Neutrophil (primary cell): ENCODE results near the gene RBM4B.

ENCODE experiments used
- H3K27ac ChIP-seq: fragments of 200-600 bp; sonication (generic); 2 replicates; pipeline ENCODE4 v1.5.1; 2016; ENCODE audit warnings: mild to moderate bottlenecking, moderate library complexity
- H3K27me3 ChIP-seq: fragments of 200-600 bp; sonication (generic); 2 replicates; pipeline ENCODE4 v1.6.0; 2016; ENCODE audit warnings: mild to moderate bottlenecking
- H3K36me3 ChIP-seq: fragments of 200-600 bp; sonication (generic); 2 replicates; pipeline ENCODE4 v1.5.1; 2017
- H3K4me1 ChIP-seq, 2 experiments: fragments of 200-600 bp in 1 of 2; sonication (generic) in 1 of 2; 1 replicate in 1 of 2; 2 replicates in 1 of 2; pipeline versions ENCODE4 v1.5.1 to v1.6.1; 2013 to 2016; ENCODE audit warnings: low read depth in 1 of 2, low read length in 1 of 2, mild to moderate bottlenecking in 1 of 2, moderate library complexity in 1 of 2; ENCODE audit not compliant: control insufficient read depth in 1 of 2, insufficient read depth in 1 of 2
- H3K4me3 ChIP-seq, 2 experiments: fragments of 200-600 bp in 1 of 2; sonication (generic) in 1 of 2; 1 replicate in 1 of 2; 2 replicates in 1 of 2; pipeline ENCODE4 v1.5.1; 2013 to 2016; ENCODE audit warnings: low read depth in 1 of 2, low read length in 1 of 2, mild to moderate bottlenecking in 1 of 2, moderate library complexity in 1 of 2
- H3K9me3 ChIP-seq: fragments of 200-600 bp; sonication (generic); 2 replicates; pipeline ENCODE4 v1.5.1; 2016
- TF ChIP-seq, protein P1 (sequence below): fragments of 200-600 bp; sonication (generic); IDR thresholded peaks from 2 replicates; pipeline ENCODE4 v1.5.1; 2016; ENCODE audit warnings: antibody characterized with exemption

The RBM4B gene

DNA sequence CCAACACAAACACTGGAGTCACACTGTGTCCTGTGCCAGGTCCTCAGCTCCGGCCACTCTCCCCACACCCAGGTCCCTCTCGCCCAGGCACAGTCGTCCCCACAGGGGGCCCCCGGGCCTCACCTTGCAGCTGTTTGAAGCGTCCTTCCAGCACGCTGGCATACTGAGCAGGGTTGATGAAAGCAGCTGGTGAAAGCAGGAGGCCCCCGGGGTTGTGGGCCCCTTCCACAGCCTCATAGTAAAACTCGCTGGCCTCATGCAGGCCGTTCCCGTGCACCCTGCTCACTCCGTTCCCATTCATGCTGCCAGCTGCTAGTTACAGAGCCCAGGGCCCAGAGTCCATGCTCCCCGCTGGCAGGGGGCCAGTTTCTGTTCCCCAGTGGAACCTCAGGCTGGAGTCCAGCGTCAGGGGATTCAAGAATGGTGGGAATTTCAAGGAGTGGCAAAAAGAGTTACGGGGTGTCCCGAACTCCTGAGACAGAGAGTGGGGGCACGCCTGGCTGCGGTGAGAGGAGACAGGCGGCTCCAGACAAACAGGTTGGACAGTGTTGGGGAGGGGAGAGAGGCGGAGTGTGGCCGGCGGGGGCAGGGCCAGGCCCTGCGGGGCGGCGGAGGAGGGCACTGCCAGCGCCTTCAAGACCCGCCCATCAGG is 40.8 kb upstream of the RBM4B start:
- H3K36me3 ChIP-seq: no peaks in the 10 kb centered on the region
- no peaks in the 10 kb centered on the region for H3K9me3 ChIP-seq
- TF ChIP-seq, protein P1, sequence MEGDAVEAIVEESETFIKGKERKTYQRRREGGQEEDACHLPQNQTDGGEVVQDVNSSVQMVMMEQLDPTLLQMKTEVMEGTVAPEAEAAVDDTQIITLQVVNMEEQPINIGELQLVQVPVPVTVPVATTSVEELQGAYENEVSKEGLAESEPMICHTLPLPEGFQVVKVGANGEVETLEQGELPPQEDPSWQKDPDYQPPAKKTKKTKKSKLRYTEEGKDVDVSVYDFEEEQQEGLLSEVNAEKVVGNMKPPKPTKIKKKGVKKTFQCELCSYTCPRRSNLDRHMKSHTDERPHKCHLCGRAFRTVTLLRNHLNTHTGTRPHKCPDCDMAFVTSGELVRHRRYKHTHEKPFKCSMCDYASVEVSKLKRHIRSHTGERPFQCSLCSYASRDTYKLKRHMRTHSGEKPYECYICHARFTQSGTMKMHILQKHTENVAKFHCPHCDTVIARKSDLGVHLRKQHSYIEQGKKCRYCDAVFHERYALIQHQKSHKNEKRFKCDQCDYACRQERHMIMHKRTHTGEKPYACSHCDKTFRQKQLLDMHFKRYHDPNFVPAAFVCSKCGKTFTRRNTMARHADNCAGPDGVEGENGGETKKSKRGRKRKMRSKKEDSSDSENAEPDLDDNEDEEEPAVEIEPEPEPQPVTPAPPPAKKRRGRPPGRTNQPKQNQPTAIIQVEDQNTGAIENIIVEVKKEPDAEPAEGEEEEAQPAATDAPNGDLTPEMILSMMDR: no peak
- H3K4me3 ChIP-seq: no peak overlapping the region
- H3K27me3 ChIP-seq: peaks cover 49% of the 10 kb centered on the region
- no peaks in the 10 kb centered on the region for H3K4me1 ChIP-seq
- H3K27ac ChIP-seq: no peak overlapping the region

DNA sequence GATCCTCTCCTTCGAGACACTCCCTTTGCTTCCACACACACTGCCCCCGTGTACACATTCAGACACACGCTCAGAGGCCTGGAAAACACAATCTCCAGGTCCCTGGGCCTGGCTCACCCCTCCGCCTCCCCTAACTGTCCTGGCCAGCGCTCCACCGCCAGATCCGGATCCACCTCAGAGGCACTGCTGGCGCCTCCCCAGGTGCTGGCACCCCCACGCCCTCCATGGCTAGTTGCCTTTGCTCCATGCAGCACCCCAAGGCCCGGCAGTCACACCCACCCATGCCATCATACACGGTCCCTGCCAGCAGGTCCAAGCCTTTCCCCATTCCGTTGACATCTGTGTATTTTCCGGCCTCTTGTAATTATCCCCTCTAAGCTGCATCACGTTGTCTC is 40.2 kb upstream of the RBM4B start:
- Histone ChIP-seq H3K9me3 (no peaks in the 10 kb centered on the region), H3K36me3 (no peaks in the 10 kb centered on the region), H3K4me1 (no peaks in the 10 kb centered on the region), H3K4me3 (no peak overlapping the region), H3K27me3 (peaks cover 47% of the 10 kb centered on the region), H3K27ac (no peak overlapping the region)
- TF ChIP-seq, protein P1: no peak

DNA sequence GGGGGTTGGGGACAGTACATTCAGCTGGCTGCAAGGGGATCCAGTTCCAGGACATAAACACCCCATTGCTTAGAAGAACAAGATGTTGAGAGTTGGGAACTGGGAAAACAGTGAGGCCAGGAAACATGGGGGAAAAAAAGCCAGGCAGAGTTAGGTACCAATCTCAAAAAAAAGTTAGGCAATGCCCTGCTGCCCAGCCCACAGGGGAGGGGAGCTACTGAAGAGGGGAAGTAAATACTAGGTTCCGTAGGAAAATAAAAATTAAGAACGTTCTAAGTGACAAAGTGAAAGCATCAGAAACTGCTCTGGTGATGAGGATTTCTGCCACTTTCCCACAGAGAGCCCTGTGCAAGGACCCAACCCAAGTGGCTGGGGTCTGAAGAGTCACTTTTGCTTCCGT is 39.3 kb upstream of the RBM4B start:
- Histone ChIP-seq H3K9me3 (no peaks in the 10 kb centered on the region), H3K27ac (no peak overlapping the region), H3K27me3 (peaks cover 42% of the 10 kb centered on the region), H3K36me3 (no peaks in the 10 kb centered on the region), H3K4me3 (no peak overlapping the region), H3K4me1 (no peaks in the 10 kb centered on the region)
- TF ChIP-seq, protein P1: no peak

DNA sequence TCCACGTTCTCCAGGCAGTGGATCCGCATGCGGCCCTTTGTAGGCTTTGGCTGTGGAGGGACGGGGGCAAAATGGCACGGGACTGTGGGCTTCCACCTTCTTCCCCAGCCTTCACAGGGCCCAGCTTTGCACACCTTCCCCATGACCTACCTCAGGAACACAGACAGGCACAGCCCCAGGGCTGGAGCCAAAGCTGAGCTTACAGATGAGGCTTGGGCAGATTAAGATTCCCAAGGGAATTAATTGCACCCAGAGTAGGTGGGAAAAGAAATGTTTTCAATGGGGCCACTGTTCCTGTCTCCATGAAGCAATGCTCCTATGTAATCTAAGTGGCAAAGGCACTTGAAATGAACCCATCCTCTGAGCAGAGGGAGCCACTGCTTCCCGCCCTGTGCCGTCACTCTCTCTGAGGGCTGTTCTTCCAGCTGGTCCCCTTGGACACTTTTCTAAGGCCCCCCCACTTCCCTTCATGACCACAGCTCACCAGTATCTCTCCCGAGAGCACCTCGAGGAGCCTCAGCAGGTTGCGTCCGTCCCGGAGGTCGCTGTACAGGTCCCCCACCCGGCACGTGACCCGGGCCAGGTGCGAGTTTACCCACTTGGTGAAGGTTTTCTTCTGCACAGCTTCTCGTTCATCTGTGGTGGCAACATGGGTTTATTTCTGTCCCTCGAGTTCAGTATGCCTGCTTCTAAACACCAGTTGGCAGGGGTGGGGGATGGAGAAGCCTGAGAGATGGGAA is 37.8 kb upstream of the RBM4B start:
- H3K27ac ChIP-seq: no peak overlapping the region
- H3K4me1 ChIP-seq: no peaks in the 10 kb centered on the region
- no peaks in the 10 kb centered on the region for H3K36me3 ChIP-seq
- H3K27me3 ChIP-seq: peaks cover 28% of the 10 kb centered on the region
- H3K9me3 ChIP-seq: no peaks in the 10 kb centered on the region
- TF ChIP-seq, protein P1: no peak
- H3K4me3 ChIP-seq: no peak overlapping the region

DNA sequence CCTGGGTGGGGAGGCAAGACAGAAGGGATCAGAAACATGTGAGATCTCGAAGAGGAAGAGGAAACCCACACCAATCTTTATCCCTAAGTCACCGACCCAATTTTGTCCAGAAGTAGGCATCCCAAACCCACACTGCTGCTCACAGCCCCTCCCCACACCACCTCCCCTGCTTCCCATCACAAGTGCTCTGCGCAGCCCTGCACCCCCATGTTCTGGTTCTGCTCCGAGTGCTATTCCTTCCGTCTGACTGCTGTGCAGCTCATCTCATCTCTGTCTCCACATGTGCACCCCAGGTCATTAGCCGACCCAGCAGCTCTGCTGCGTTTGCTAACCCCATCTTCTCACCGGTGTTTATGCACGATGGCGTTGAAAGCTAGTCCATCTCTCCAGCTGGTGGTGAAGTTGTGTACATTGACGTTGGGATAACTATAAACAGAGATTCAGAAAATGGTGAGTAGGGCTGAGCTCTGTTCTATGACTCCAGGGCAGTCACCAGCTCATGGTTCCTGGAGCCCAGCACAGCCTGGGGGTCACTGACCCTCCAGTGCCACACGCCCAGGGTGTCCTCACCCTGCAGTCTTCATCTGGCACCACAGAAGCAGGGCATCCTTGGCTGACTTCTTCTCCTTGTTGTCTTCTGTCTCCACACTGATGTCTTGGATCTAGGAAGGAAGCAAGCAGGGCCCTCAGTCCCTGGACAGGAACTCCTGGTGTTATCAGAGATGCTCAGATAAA is 36.2 kb upstream of the RBM4B start:
- no peak overlapping the region for H3K4me3 ChIP-seq
- H3K27ac ChIP-seq: no peak overlapping the region
- H3K9me3 ChIP-seq: no peaks in the 10 kb centered on the region
- H3K27me3 ChIP-seq: peaks cover 13% of the 10 kb centered on the region
- H3K36me3 ChIP-seq: no peaks in the 10 kb centered on the region
- H3K4me1 ChIP-seq: no peaks in the 10 kb centered on the region
- TF ChIP-seq, protein P1: no peak
